Loucy (cell line): Measurements from ENCODE around the gene ALG1.
"Not testable (repeated sequence)": the region's sequence is repeated elsewhere in the genome, so short reads cannot be mapped to it uniquely, and the experiment has no call there.

Source experiments
- CTCF ChIP-seq: fragments of 200-600 bp; sonication (generic); conservative IDR thresholded peaks from 2 replicates; pipeline ENCODE4 v1.5.1; 2014; ENCODE audit warnings: mild to moderate bottlenecking, antibody characterized with exemption, low read length
- EZH2phosphoT487 ChIP-seq: fragments of 200-600 bp; IDR thresholded peaks from 2 replicates; pipeline ENCODE4 v1.6.1; 2018; ENCODE audit warnings: antibody characterized with exemption, mild to moderate bottlenecking, moderate library complexity, borderline replicate concordance

- not testable (repeated sequence) for TF ChIP-seq CTCF, EZH2phosphoT487
Observed at GRCh38 chr16:5099174-5099573, 27.5 kb downstream of the ALG1 start.
